ENCODE results near the gene KREMEN2. TPM values are rescaled to one million over a fixed set of nuclear protein-coding genes. Genes with fewer than 3 reads are reported as not detected.

The KREMEN2 gene
- total and polyA plus RNA-seq, 9 of the 15 experiments (the other 6 are each of a cell fraction or from before 2014, with no cell fraction given), result 0.04 to 7.7 (median 1.5) TPM; not detected in 1

DNA sequence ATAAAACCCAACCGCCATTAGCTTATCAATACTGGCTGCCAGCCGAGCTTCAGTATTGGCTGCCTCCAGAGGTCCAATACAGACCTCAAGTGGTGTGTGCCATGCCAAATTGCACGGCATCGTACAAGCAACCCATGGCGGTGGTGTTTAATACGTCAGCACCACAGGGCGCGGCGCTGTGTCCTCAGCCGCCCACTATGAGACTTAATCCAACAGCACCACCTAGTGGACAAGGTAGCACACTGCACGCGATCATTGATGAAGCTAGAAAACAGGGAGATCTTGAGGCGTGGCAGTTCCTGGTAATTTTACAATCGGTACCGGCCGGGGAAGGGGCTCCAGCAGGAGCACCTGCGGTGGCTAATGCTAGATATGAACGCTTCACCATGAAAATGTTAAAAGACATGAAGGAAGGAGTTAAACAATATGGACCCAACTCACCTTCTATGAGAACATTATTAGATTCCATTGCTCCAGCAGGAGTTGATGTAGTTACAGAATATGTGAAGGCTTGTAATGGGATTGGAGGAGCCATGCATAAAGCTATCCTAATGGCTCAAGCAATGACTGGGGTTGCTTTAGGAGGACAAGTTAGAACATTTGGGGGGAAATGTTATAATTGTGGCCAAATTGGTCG lies 36.9 kb upstream of the KREMEN2 start (continued):
- TF ChIP-seq SP2 (IDR thresholded peaks at IDR 0.05; ENCODE audit: extremely low read depth, low read depth, low read length, poor library complexity, severe bottlenecking) (no peak), ZNF668 (CRISPR knock-in tag; IDR thresholded peaks at IDR 0.05) (no peak), HNRNPUL1 (IDR thresholded peaks at IDR 0.05; ENCODE audit: low read length) (no peak), ZNF165 (CRISPR knock-in tag; IDR thresholded peaks at IDR 0.05; ENCODE audit: borderline replicate concordance) (no peak), KAT8 (IDR thresholded peaks at IDR 0.05; ENCODE audit: low read depth) (no peak), ZFPM2 (CRISPR knock-in tag; IDR thresholded peaks at IDR 0.05) (no peak), ZNF589 (CRISPR knock-in tag; IDR thresholded peaks at IDR 0.05; ENCODE audit: low read depth) (no peak), SRSF1 (IDR thresholded peaks at IDR 0.05; ENCODE audit: low read depth, low read length) (no peak), PHTF2 (CRISPR knock-in tag; IDR thresholded peaks at IDR 0.05) (no peak), SRF (CRISPR knock-in tag; IDR thresholded peaks at IDR 0.05) (no peak), RBM39 (optimal IDR thresholded peaks at IDR 0.05; ENCODE audit: low read depth, low read length) (no peak), TBP (optimal IDR thresholded peaks at IDR 0.05; ENCODE audit: low read depth, low read length) (no peak), SRSF9 (IDR thresholded peaks at IDR 0.05; ENCODE audit: borderline replicate concordance, low read depth, low read length) (no peak), NR2C1 (IDR thresholded peaks at IDR 0.05) (no peak), NR2C1 (tag; IDR thresholded peaks at IDR 0.05) (no peak)
- TF ChIP-seq, protein P1, sequence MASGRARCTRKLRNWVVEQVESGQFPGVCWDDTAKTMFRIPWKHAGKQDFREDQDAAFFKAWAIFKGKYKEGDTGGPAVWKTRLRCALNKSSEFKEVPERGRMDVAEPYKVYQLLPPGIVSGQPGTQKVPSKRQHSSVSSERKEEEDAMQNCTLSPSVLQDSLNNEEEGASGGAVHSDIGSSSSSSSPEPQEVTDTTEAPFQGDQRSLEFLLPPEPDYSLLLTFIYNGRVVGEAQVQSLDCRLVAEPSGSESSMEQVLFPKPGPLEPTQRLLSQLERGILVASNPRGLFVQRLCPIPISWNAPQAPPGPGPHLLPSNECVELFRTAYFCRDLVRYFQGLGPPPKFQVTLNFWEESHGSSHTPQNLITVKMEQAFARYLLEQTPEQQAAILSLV (tag; IDR thresholded peaks at IDR 0.05), result no peak
- TF ChIP-seq, protein P2, sequence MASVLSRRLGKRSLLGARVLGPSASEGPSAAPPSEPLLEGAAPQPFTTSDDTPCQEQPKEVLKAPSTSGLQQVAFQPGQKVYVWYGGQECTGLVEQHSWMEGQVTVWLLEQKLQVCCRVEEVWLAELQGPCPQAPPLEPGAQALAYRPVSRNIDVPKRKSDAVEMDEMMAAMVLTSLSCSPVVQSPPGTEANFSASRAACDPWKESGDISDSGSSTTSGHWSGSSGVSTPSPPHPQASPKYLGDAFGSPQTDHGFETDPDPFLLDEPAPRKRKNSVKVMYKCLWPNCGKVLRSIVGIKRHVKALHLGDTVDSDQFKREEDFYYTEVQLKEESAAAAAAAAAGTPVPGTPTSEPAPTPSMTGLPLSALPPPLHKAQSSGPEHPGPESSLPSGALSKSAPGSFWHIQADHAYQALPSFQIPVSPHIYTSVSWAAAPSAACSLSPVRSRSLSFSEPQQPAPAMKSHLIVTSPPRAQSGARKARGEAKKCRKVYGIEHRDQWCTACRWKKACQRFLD (CRISPR knock-in tag; IDR thresholded peaks at IDR 0.05), result no peak
- TF ChIP-seq, protein P3, sequence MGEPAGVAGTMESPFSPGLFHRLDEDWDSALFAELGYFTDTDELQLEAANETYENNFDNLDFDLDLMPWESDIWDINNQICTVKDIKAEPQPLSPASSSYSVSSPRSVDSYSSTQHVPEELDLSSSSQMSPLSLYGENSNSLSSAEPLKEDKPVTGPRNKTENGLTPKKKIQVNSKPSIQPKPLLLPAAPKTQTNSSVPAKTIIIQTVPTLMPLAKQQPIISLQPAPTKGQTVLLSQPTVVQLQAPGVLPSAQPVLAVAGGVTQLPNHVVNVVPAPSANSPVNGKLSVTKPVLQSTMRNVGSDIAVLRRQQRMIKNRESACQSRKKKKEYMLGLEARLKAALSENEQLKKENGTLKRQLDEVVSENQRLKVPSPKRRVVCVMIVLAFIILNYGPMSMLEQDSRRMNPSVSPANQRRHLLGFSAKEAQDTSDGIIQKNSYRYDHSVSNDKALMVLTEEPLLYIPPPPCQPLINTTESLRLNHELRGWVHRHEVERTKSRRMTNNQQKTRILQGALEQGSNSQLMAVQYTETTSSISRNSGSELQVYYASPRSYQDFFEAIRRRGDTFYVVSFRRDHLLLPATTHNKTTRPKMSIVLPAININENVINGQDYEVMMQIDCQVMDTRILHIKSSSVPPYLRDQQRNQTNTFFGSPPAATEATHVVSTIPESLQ (CRISPR knock-in tag; IDR thresholded peaks at IDR 0.05), result no peak
- TF ChIP-seq, protein P4, sequence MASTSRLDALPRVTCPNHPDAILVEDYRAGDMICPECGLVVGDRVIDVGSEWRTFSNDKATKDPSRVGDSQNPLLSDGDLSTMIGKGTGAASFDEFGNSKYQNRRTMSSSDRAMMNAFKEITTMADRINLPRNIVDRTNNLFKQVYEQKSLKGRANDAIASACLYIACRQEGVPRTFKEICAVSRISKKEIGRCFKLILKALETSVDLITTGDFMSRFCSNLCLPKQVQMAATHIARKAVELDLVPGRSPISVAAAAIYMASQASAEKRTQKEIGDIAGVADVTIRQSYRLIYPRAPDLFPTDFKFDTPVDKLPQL (IDR thresholded peaks at IDR 0.05; ENCODE audit: extremely low read depth, insufficient read length), result no peak
- TF ChIP-seq, protein P5, sequence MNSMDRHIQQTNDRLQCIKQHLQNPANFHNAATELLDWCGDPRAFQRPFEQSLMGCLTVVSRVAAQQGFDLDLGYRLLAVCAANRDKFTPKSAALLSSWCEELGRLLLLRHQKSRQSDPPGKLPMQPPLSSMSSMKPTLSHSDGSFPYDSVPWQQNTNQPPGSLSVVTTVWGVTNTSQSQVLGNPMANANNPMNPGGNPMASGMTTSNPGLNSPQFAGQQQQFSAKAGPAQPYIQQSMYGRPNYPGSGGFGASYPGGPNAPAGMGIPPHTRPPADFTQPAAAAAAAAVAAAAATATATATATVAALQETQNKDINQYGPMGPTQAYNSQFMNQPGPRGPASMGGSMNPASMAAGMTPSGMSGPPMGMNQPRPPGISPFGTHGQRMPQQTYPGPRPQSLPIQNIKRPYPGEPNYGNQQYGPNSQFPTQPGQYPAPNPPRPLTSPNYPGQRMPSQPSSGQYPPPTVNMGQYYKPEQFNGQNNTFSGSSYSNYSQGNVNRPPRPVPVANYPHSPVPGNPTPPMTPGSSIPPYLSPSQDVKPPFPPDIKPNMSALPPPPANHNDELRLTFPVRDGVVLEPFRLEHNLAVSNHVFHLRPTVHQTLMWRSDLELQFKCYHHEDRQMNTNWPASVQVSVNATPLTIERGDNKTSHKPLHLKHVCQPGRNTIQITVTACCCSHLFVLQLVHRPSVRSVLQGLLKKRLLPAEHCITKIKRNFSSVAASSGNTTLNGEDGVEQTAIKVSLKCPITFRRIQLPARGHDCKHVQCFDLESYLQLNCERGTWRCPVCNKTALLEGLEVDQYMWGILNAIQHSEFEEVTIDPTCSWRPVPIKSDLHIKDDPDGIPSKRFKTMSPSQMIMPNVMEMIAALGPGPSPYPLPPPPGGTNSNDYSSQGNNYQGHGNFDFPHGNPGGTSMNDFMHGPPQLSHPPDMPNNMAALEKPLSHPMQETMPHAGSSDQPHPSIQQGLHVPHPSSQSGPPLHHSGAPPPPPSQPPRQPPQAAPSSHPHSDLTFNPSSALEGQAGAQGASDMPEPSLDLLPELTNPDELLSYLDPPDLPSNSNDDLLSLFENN (IDR thresholded peaks at IDR 0.05; ENCODE audit: low read depth in 2 of 2, low read length in 2 of 2), result no peak

All from K562 (cell line).